IPS DF 6.9 (cell line): Measurements from ENCODE around the gene DIO2.

Experiments
- DNase-seq: peaks from one replicate; pipeline ENCODE4 v3.0.0-alpha.2; 2013; ENCODE audit warnings: low read depth, low spot score
- H3K27ac ChIP-seq: one replicate; pipeline ENCODE4 v1.5.1; 2013; ENCODE audit warnings: low read length, control low read depth
- H3K27me3 ChIP-seq: 2 replicates; pipeline ENCODE4 v1.6.1; 2013; ENCODE audit warnings: mild to moderate bottlenecking, low read length; ENCODE audit not compliant: control insufficient read depth, insufficient read depth
- H3K36me3 ChIP-seq: 2 replicates; pipeline ENCODE4 v1.6.1; 2013; ENCODE audit warnings: low read length; ENCODE audit not compliant: control insufficient read depth, insufficient read depth
- H3K4me1 ChIP-seq: 2 replicates; pipeline ENCODE4 v1.6.1; 2013; ENCODE audit warnings: low read length; ENCODE audit not compliant: control insufficient read depth, insufficient read depth
- H3K4me3 ChIP-seq: 2 replicates; pipeline ENCODE4 v1.5.1; 2013; ENCODE audit warnings: mild to moderate bottlenecking, low read length
- H3K9me3 ChIP-seq: 2 replicates; pipeline ENCODE4 v1.6.1; 2013; ENCODE audit warnings: low read length, inconsistent platforms; ENCODE audit not compliant: control insufficient read depth, insufficient read depth
- WGBS: extraction: QIAGEN DNeasy Blood & Tissue Kit; methylation state at CpG from one replicate; pipeline ENCODE4 v1.1.7; 2013; ENCODE audit warnings: mixed read lengths, missing lambda C conversion rate; ENCODE audit not compliant: insufficient read length, insufficient coverage; 5-methylcytosine and 5-hydroxymethylcytosine counted together

The DIO2 gene

GRCh38 chr14:80213602-80214001, 2.3 kb upstream of the DIO2 start:
- no CpG with 5 or more reads among the region's 4 CpGs for WGBS
- Histone ChIP-seq H3K4me1 (0 out of 2 replicates have a peak, but pooled peaks cover 2% of the 10 kb centered on the region), H3K36me3 (no peaks in the 10 kb centered on the region), H3K9me3 (no peaks in the 10 kb centered on the region), H3K27ac (no peak overlapping the region), H3K27me3 (no peaks in the 10 kb centered on the region), H3K4me3 (no peak overlapping the region)
- peak; percentile 20 for DNase-seq

DNA sequence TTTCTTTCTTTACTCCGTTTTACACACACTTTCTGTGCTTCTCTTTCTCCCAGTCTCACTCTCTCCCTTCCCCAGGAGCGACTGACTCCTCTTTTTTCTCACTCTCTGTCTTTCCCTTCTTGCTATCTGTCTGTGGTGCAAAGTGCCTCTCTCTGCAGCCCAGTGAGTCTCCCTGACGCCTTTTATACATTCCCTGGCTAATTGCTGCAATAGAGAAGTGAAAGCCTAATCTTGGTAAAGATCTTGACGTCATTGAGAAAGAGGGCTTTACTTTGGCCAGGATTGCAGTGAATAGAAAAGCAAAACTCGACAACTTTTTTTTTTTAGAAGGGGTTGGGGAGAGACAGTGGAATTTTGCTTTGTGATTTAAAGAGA, 706 bp upstream of the DIO2 start:
- Histone ChIP-seq H3K27me3 (no peaks in the 10 kb centered on the region), H3K4me1 (0 out of 2 replicates have a peak, but pooled peaks cover 2% of the 10 kb centered on the region), H3K4me3 (no peak overlapping the region), H3K36me3 (no peaks in the 10 kb centered on the region), H3K9me3 (no peaks in the 10 kb centered on the region), H3K27ac (no peak overlapping the region)
- WGBS, result no CpG with 5 or more reads among the region's 5 CpGs
- DNase-seq, result no peak

- no CpG with 5 or more reads among the region's 1 CpG for whole genome bisulfite sequencing
- H3K36me3 ChIP-seq, result no peaks in the 10 kb centered on the region
- DNase-seq, result no peak
- H3K27ac ChIP-seq, result no peak overlapping the region
- no peaks in the 10 kb centered on the region for H3K27me3 ChIP-seq
- no peak overlapping the region for H3K4me3 ChIP-seq
- H3K4me1 ChIP-seq, result 0 out of 2 replicates have a peak, but pooled peaks cover 2% of the 10 kb centered on the region
- no peaks in the 10 kb centered on the region for H3K9me3 ChIP-seq
Observed at GRCh38 chr14:80208461-80208860, 2.8 kb downstream of the DIO2 start.

DNA sequence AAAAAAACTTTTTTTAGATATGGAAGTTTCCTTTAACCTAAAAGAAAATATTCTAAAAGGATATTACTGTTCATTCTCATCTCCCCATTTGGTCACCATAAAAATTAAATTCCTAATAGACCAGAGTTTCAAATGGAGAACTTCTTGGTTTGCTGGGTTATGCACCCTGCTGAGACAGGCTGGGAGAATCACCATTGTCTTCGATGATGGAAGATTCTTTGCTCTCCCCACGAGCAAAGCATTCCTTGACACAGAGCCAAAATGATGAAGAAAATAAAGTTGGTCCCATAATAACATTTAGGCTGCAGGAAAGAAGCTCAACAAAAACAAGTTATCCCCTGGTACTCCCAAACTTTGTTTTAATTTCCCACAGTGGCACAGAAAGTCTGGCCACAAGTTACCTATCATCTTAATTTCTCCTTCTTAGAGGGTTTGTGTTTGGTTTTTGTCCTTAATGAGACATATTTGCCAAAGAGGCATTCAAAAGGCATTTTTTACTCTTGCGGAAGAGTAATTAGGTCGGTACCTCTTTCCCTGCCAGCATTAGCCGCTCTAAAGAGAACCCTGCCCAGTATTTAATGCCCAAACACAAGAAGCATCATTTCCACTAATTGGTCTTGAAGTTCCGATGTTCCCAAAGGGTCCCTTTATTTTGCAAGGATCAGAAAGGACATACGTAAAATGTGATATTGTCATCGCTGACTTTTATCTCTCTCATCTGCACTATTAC, 4.8 kb downstream of the DIO2 start:
- no CpG with 5 or more reads among the region's 8 CpGs for WGBS
- H3K4me3 ChIP-seq, result no peak overlapping the region
- no peaks in the 10 kb centered on the region for H3K36me3 ChIP-seq
- no peaks in the 10 kb centered on the region for H3K27me3 ChIP-seq
- no peaks in the 10 kb centered on the region for H3K4me1 ChIP-seq
- no peak for DNase-seq
- no peaks in the 10 kb centered on the region for H3K9me3 ChIP-seq
- H3K27ac ChIP-seq, result no peak overlapping the region

DNA sequence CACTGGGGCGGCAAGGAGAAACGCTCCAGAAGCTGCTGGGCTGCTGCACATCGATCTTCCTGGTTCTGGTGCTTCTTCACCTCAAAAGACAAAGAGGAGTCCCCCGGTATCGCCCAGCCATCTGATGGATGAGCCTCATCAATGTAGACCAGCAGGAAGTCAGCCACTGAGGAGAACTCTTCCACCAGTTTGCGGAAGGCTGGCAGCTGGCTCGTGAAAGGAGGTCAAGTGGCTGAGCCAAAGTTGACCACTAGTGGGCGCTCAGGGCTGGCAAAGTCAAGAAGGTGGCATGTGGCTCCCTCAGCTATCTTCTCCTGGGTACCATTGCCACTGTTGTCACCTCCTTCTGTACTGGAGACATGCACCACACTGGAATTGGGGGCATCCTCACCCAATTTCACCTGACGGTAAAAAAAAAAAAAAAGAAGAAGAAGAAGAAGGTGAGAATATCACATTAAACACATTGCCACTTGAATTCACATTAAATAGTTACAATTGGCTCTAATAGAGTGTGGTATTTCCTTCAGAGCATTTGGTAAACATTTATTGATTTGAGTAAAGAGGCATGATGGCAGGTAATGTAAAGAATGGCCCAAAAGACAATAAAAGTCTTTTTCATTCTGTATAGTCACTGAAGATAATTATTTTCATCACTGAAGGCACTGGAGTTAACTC, 8.3 kb downstream of the DIO2 start:
- H3K9me3 ChIP-seq, result no peaks in the 10 kb centered on the region
- DNase-seq, result peak; percentile 71
- H3K27me3 ChIP-seq, result no peaks in the 10 kb centered on the region
- H3K4me1 ChIP-seq, result no peaks in the 10 kb centered on the region
- H3K36me3 ChIP-seq, result no peaks in the 10 kb centered on the region
- H3K27ac ChIP-seq, result no peak overlapping the region
- no CpG with 5 or more reads among the region's 9 CpGs for WGBS
- no peak overlapping the region for H3K4me3 ChIP-seq

DNA sequence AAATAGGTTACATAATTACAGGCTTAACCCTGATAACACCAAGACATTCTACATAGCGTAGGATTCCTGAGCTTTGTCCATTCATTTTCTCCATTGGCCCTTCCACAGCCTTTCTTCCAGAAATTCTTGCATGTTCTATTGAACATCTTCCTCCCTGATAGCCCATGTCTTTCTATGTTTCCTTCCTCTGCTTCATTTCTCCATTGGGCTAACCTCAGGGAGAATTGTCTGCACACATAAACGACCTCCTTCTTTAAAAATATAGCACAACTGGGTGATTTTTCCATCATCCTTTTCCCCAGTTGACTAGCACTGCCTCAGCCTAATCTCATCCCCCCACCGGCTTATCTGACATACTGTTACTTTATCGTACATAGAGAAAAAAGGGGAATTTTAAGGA, 11.2 kb downstream of the DIO2 start:
- no CpG with 5 or more reads among the region's 4 CpGs for WGBS
- Histone ChIP-seq H3K4me1 (no peaks in the 10 kb centered on the region), H3K27ac (no peak overlapping the region), H3K27me3 (no peaks in the 10 kb centered on the region), H3K36me3 (no peaks in the 10 kb centered on the region), H3K9me3 (no peaks in the 10 kb centered on the region), H3K4me3 (no peak overlapping the region)
- DNase-seq, result no peak

GRCh38 chr14:80188571-80188970, 22.7 kb downstream of the DIO2 start:
- Histone ChIP-seq H3K36me3 (no peaks in the 10 kb centered on the region), H3K27me3 (no peaks in the 10 kb centered on the region), H3K4me1 (no peaks in the 10 kb centered on the region), H3K9me3 (no peaks in the 10 kb centered on the region), H3K27ac (no peak overlapping the region), H3K4me3 (no peak overlapping the region)
- WGBS, result no CpG with 5 or more reads among the region's 6 CpGs
- DNase-seq, result no peak

- DNase-seq, result no peak
- Histone ChIP-seq H3K36me3 (no peaks in the 10 kb centered on the region), H3K4me1 (no peaks in the 10 kb centered on the region), H3K4me3 (no peak overlapping the region), H3K9me3 (no peaks in the 10 kb centered on the region), H3K27me3 (no peaks in the 10 kb centered on the region), H3K27ac (no peak overlapping the region)
- 100% methylated on average over 1 of the region's 9 CpGs for WGBS
Observed at GRCh38 chr14:80186301-80186800, 25.0 kb downstream of the DIO2 start.

- H3K4me3 ChIP-seq, result no peak overlapping the region
- no peaks in the 10 kb centered on the region; the same call in 1 of the 2 replicates for H3K9me3 ChIP-seq
- no peak overlapping the region for H3K27ac ChIP-seq
- DNase-seq, result no peak
- H3K27me3 ChIP-seq, result no peaks in the 10 kb centered on the region
- no peaks in the 10 kb centered on the region for H3K4me1 ChIP-seq
- no peaks in the 10 kb centered on the region for H3K36me3 ChIP-seq
Observed at GRCh38 chr14:80176893-80177292, 34.4 kb downstream of the DIO2 start.

GRCh38 chr14:80172375-80173051, 38.8 kb downstream of the DIO2 start:
- H3K27me3 ChIP-seq, result no peaks in the 10 kb centered on the region
- no peaks in the 10 kb centered on the region for H3K36me3 ChIP-seq
- DNase-seq, result no peak
- H3K4me3 ChIP-seq, result no peak overlapping the region
- no peak overlapping the region for H3K27ac ChIP-seq
- no peaks in the 10 kb centered on the region for H3K4me1 ChIP-seq
- H3K9me3 ChIP-seq, result no peaks in the 10 kb centered on the region
- WGBS, result no CpG with 5 or more reads among the region's 3 CpGs
